Measurements from ENCODE around the gene RPL7A. TPM values are rescaled to one million over a fixed set of nuclear protein-coding genes. Genes with fewer than 3 reads are reported as not detected.

The RPL7A gene
- polyA plus RNA-seq, 1 donor (not counting 4 experiments of a cell fraction or from before 2014, with no cell fraction given), result 2,684 TPM

- Histone ChIP-seq H3K9me1 (ENCODE audit: control insufficient read depth, extremely low read depth, insufficient read depth, low read length) (peaks cover 8% of the 10 kb centered on the region), H3K79me2 (ENCODE audit: control insufficient read depth, insufficient read depth, low read length) (peaks cover 73% of the 10 kb centered on the region), H3K9ac (ENCODE audit: control insufficient read depth, extremely low read depth, insufficient read depth, low read length) (no peak overlapping the region), H3K4me3 (ENCODE audit: control insufficient read depth in 2 of 3, extremely low read depth in 1 of 3, insufficient read depth in 2 of 3, low read depth in 1 of 3, low read length in 3 of 3) (no peak overlapping the region), H2AFZ (ENCODE audit: control insufficient read depth, low read length) (no peak overlapping the region), H3K4me1 (ENCODE audit: control insufficient read depth, extremely low read depth, insufficient read depth, low read length) (peaks cover 73% of the 10 kb centered on the region), H3K27me3 (ENCODE audit: control insufficient read depth, extremely low read depth, insufficient read depth, low read length) (no peaks in the 10 kb centered on the region), H3K4me2 (ENCODE audit: control insufficient read depth, extremely low read depth, insufficient read depth, low read depth, low read length) (peak overlapping the region; percentile 51), H3K9me3 (ENCODE audit: control insufficient read depth, low read depth, low read length) (no peaks in the 10 kb centered on the region), H3K27ac (ENCODE audit: control insufficient read depth, insufficient read depth, low read length) (no peak overlapping the region), H3K36me3 (ENCODE audit: control insufficient read depth in 2 of 2, extremely low read depth in 1 of 2, insufficient read depth in 2 of 2, low read length in 2 of 2) (peaks cover 42 to 60% of the 10 kb centered on the region in 2 experiments), H4K20me1 (ENCODE audit: control insufficient read depth, extremely low read depth, insufficient read depth, low read length) (peaks cover 61% of the 10 kb centered on the region)
- FAIRE-seq (no peak), DNase-seq (ENCODE audit: low read depth, low spot score) (no peak)
- dilution Hi-C loops (cut with MboI; ENCODE audit: extremely low pct_ligation_motif_present, low sequenced_read_pairs), result no loop called here
- TF ChIP-seq CTCF (optimal IDR thresholded peaks at IDR 0.05 in 1 of 3, IDR thresholded peaks at IDR 0.05 in 1 of 3, conservative IDR thresholded peaks at IDR 0.05 in 1 of 3; ENCODE audit: extremely low read depth in 1 of 3, insufficient read depth in 2 of 3, low read length in 3 of 3), result no peak
- no peak for TF ChIP-seq EZH2 (IDR thresholded peaks at IDR 0.05; ENCODE audit: low read length)
Observed at GRCh38 chr9:133367778-133368177, 19.8 kb downstream of the RPL7A start.

- no peak overlapping the region for H2AFZ ChIP-seq (ENCODE audit: control insufficient read depth, low read length)
- dilution Hi-C loops (cut with MboI; ENCODE audit: extremely low pct_ligation_motif_present, low sequenced_read_pairs), result no loop called here
- no peaks in the 10 kb centered on the region for H3K9me3 ChIP-seq (ENCODE audit: control insufficient read depth, low read depth, low read length)
- peaks cover 8% of the 10 kb centered on the region for H3K9me1 ChIP-seq (ENCODE audit: control insufficient read depth, extremely low read depth, insufficient read depth, low read length)
- no peak overlapping the region for H3K9ac ChIP-seq (ENCODE audit: control insufficient read depth, extremely low read depth, insufficient read depth, low read length)
- no peaks in the 10 kb centered on the region for H3K27me3 ChIP-seq (ENCODE audit: control insufficient read depth, extremely low read depth, insufficient read depth, low read length)
- H3K79me2 ChIP-seq (ENCODE audit: control insufficient read depth, insufficient read depth, low read length), result peaks cover 79% of the 10 kb centered on the region
- peak overlapping the region; percentile 51 for H3K4me2 ChIP-seq (ENCODE audit: control insufficient read depth, extremely low read depth, insufficient read depth, low read depth, low read length)
- H3K36me3 ChIP-seq (ENCODE audit: control insufficient read depth in 2 of 2, extremely low read depth in 1 of 2, insufficient read depth in 2 of 2, low read length in 2 of 2), result peaks cover 40 to 62% of the 10 kb centered on the region in 2 experiments
- FAIRE-seq (peak; percentile 81), DNase-seq (ENCODE audit: low read depth, low spot score) (no peak)
- TF ChIP-seq EZH2 (IDR thresholded peaks at IDR 0.05; ENCODE audit: low read length), result no peak
- peaks cover 63% of the 10 kb centered on the region for H4K20me1 ChIP-seq (ENCODE audit: control insufficient read depth, extremely low read depth, insufficient read depth, low read length)
- peaks cover 70% of the 10 kb centered on the region for H3K4me1 ChIP-seq (ENCODE audit: control insufficient read depth, extremely low read depth, insufficient read depth, low read length)
- H3K27ac ChIP-seq (ENCODE audit: control insufficient read depth, insufficient read depth, low read length), result peak overlapping the region; percentile 7
- peak overlapping the region in 1 of 3 experiments; percentile 13 for H3K4me3 ChIP-seq (ENCODE audit: control insufficient read depth in 2 of 3, extremely low read depth in 1 of 3, insufficient read depth in 2 of 3, low read depth in 1 of 3, low read length in 3 of 3)
Observed at GRCh38 chr9:133368249-133368881, 20.3 kb downstream of the RPL7A start.
